ENCODE measurements around the gene RASD2.
A peak's percentile ranks its signal among the peaks of the same experiment; 100 is the strongest.

Gene RASD2

GRCh38 chr22:35561796-35562526, 21.3 kb downstream of the RASD2 start:
- no peak for DNase-seq

DNA sequence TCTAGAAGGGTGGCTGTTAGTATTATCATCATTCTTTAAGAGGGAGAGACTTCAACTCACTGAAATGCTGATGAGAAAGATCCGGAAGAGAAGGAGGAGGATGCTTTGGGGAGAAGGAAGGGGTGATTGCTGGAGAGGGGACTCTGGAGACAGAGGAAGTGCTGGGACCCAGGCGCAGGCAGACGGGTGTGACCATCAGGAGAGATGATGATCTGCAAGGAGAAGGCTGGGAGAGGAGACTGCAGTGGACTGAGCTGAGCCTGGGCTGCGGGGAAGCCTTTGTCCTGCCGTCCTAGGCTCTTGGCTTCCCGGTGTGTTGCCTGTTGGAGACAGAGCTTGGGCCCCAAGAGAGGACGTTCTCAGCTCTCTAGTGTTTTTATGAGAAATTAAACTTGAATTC, 22.6 kb downstream of the RASD2 start:
- no peak for DNase-seq

- no peak for DNase-seq
These were observed 24.6 kb downstream of the RASD2 start for GRCh38 chr22:35564975-35565867.

DNA sequence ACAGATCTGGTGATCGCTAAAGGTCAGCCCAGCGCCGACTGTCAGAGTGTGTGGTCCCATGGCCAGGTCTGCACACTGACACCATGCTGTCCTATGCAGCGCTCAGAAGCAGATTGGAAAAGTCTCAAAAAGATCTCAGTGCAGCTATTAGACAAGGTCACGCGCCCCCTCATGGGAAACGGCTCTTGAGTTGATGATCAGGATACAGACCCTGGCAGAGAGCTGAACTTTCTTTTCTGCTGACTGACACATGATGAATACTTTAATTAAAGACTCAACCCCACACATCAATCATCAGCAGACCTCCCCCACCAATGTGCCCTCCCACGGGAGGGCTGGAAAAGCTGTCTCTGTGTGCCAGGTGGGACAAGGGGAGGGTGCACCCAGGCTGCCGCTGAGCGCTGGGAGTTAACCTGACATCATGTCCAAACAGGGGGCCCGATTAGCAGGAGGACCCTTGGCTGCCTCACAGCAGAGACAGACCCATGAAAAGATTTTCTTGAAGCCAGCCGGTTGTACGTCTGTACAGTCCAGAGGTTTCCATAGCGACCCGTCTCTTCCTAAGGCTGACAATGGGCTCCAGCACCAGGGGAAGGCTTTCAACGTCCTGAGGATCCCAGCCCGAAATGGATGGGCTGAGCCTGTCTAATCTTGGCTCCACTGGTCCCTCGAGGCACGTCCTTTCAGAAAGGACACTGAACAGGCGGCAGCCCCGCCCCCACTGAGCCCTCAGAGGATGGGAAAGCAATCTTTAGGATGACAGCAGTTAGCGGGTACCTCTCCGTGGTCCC, 26.9 kb downstream of the RASD2 start:
- DNase-seq: no peak

DNA sequence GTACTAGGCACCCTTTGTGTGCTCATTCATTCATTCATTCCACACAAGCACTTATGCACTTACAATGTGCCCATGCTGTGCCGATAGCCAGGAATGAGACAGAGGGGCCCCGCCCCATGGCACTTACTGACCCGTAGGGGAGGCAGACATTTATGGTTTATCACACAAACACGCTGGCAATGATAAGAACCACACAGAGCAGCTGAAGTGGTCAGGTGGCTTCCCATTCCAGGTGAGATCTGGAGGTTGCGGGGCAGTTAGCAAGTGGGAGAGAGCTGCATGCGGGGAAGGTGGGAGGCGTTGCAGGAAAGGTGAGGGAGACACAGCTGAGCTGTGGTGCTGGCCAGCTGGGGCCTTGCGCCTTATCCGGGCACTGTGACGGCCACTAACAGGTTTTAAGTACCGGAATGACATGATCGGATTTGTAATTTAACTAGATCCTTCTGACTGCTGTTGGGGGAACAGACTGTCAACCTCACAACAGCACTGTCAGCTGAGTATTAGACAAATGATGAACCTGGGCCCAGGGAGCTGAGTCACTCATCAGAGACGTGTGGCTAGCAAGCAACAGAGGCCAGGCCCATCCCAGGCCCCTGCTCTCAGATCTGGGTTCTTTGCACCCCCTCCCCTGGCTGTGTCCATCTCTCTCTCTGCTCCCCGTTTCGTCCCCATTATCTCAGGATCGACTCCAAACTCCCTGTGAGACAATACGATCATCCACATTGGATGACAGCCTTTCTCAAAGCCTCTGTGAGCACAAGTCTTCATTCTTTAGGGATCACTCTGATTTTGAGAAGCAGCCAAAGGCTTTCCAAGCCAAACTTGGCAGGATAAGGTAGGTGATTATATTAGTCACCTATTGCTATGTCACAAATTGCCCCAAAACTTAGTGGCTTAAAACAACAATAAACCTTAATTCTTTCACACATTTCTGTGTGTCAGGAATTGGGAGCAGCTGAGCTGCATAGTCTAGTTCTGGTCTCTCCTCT, 28.4 kb downstream of the RASD2 start:
- DNase-seq: no peak

- no peak for DNase-seq
These were observed 29.3 kb downstream of the RASD2 start for GRCh38 chr22:35569916-35570315.

GRCh38 chr22:35570686-35571194, 30.1 kb downstream of the RASD2 start:
- no peak for DNase-seq

DNA sequence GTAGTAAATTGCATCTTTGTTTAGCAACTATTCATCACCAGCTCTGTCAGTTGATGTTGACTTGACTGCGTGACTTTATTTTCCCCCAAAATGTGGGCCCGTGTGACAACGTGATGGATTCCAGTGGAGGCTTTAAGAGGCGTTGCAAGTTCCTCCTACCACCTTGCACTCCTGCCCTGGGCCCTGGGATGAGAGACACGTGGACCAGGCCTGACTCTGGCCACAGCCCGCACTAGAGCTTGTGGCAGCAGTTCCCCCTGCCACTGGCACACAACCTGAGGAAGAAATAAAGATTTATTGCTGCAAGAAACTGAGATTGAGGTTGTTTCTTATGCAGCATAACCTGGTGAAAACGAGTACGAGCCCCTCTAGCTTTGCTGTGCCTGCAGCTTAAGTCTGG, 31.9 kb downstream of the RASD2 start:
- DNase-seq: no peak

DNA sequence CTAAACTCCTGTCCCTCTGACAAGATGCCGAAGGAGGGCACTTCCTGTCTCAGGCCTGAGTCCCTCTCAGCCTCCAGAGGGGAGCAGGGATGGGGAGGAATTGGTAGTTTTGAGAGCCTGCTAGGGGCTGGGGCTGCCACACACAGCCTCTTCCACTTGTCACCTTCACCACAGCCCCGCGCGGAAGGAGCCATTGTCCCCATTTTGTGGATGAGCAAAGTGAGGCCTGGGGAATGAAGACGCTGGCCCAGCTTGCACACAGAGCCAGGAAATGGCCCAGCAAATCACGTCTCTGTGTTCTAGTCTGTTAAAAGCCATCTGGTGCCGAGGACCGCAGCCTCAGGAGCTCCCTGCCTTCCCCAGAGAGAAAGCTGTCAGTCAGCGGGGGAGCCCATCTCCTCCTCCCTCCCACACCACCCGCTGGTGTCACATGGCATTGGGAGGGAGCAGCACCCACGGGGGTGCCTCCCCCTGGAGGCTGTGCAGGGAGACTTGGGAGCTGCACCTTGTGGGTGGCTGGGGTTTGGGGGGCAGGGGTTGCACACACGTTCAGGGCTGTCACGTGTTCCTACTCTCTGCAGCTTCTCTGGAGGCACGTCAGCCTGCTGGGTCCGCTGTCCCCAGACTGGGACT, 34.6 kb downstream of the RASD2 start:
- no peak for DNase-seq

- no peak for DNase-seq
These were observed 36.0 kb downstream of the RASD2 start for GRCh38 chr22:35576671-35577070.

DNA sequence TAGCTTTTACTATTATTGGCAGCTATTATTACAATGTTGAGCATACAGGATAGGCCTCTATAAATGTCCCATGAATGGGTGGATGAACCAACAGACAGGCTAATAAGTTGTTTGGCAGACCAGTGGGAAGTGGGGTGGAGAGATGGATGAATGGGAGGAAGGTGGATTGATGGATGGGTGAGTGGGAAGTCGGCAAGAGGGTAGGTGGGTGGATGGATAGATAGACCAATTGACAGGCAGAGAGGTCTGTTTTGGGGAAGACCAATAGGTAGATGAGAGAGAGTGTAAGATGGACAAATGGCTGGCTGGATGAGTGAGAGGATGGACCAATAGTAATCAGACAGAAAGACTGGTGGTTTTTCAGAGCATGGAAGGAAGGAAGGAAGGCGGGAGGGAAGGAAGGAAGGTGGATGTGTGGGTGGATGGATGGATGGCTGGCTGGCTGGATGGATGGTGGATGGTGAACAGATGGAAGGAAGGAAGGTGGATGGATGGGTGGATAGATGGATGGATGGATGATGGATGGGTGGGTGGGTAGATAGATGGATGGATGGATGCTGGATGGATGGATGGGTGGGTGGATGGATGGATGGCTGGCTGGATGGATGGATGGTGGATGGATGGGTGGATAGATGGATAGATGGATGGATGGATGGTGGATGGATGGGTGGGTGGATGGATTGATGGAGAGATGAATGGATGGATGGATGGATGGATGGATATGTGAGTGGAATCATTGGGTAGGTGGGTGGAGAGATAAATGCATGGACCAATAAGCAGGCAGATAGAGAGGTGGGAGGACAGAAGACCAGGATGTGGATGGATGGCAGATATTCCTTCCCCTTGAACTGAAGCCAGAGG, 37.4 kb downstream of the RASD2 start:
- DNase-seq: no peak

GRCh38 chr22:35578836-35579575, 38.4 kb downstream of the RASD2 start:
- no peak for DNase-seq

- no peak for DNase-seq
These were observed 39.9 kb downstream of the RASD2 start for GRCh38 chr22:35580351-35581022.

DNA sequence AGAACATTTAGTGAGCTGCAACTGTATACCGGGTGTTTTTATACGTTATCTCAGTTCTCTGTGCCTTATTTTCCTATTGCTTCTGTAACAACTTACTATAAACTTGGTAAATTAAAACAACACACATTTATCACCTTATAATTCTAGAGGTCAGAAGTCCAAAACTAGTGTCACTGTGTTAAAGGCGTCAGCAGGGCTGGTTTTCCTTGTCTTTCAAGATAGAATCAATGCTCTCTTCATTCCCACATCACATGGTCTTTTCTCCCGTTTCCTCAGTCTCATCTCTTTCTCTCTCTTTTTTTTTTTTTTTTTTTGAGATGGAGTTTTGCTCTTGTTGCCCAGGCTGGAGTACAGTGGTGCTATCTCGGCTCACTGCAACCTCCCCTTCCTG, 40.4 kb downstream of the RASD2 start:
- DNase-seq: no peak

GRCh38 chr22:35582218-35582860, 41.7 kb downstream of the RASD2 start:
- no peak for DNase-seq

DNA sequence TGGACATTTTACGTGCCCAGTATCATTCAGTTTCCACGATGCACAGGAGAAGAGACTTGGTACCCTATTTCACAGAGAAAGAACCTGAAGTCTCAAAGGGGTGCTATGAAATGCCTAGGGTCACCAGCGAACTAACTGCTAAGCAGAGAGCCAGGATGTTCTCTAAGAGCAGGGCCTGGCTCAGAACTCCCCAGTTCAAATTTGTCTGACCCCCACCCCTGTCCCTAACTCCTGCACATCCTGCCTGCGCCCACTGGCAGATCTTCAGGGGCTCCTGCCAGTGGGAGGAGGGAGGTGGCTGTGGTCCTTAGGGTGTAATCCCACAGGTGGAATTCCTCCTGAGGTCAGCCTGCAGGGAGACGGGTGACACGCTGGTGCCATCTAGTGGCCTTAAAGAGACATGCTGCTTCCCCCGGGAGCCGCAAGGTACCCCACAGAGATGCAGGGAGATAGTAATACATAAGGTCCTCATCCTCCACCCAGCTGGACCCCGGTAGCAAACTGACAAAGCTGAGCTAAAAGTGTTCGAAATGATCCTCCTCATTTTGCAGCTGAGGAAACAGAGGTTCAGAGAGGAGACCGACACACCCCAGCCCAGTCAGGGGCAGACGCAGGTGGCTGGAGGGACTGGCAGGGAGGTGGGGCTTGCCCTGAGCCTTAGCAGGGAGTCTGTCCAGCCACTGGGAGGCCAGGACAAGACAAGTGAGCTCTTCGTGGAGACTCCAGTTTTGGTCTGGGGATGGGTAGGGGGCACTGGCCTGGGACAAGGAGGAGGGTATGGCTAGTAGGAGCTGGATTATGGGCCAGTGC, 42.4 kb downstream of the RASD2 start:
- peak; percentile 33 for DNase-seq

DNA sequence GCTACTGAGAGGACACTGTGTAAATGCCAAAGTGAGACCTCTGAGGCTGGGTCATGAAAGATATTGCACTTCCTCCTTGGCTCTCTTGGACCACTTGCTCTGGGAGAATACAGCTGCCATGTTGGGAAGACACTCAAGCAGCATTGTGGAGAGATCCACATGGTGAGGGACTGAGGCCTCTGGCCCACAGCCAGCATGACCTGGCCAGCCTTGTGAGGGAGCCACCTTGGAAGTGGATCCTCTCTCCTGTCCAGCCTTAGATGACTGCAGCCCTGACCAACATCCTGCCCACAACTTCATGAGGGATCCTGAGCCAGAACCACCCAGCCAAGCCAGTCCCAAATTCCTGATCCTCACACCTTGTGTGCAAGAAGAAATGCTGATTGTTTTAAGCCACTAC, 46.1 kb downstream of the RASD2 start:
- DNase-seq: no peak

GRCh38 chr22:35587447-35587870, 46.8 kb downstream of the RASD2 start:
- peak; percentile 9 for DNase-seq
